ENCODE data around the gene FBL. TPM values are rescaled to one million over a fixed set of nuclear protein-coding genes. Genes with fewer than 3 reads are reported as not detected.

The FBL gene
- total and polyA plus RNA-seq, 2 of the 13 experiments (the other 11 are each of a cell fraction or from before 2014, with no cell fraction given) = 153 to 468 TPM

DNA sequence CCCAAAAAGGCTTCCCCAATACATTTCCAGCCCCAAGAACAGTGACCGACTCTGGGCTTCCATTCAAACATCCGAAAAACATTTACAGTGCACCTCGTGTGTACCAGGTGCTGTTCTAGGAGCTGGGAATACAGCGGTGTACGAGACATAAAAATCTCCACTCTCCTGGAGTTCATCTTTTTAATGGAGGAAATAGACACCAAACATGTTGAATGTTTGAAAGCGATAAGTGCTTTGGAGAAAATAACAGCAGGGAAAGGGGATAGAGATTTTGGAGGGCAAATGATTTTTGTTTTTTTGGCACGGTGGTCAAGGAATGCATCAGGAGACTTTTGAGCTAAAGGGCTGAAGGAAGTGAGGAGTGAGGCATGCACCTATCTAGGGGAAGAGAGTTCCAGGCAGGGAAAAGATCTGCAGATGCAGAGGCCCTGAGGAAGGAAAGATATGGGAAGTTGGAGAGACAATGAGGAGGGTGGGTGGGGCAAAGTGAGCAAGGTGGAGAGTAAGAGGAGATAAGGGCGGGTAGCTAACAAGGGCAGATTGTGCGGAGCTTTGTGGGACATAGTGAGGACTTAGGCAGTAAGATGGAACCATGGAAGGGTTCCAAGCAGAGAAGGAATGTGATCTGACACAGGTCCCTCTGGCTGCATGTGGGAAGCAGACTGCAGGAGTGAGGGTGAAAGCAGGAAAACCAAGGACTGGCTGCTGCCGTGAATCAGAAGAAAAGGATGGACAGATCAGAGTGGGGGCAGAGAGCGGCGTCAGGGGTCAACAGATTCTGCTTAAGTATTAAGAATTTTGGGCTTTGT is 703 bp upstream of the FBL start (continued):
- TF ChIP-seq FOXA1 (IDR thresholded peaks at IDR 0.05) = no peak
- no peak for TF ChIP-seq FOXA1 (CRISPR knock-in tag; IDR thresholded peaks at IDR 0.05)
- TF ChIP-seq ZNF772 (CRISPR knock-in tag; IDR thresholded peaks at IDR 0.05) = no peak
- no peak for TF ChIP-seq TBP (CRISPR knock-in tag; IDR thresholded peaks at IDR 0.05)
- TF ChIP-seq ASH2L (IDR thresholded peaks at IDR 0.05; ENCODE audit: insufficient read length, low read depth, low read length) = peak; percentile 9
- TF ChIP-seq POLR2AphosphoS2 (IDR thresholded peaks at IDR 0.05; ENCODE audit: low read depth, low read length) = no peak
- no peak for TF ChIP-seq GATAD1 (CRISPR knock-in tag; IDR thresholded peaks at IDR 0.05)
- TF ChIP-seq NBN (conservative IDR thresholded peaks at IDR 0.05) = no peak
- no peak for TF ChIP-seq ZNF607 (CRISPR knock-in tag; IDR thresholded peaks at IDR 0.05; ENCODE audit: borderline replicate concordance)
- 0 out of 2 replicates have a peak, but pooled peaks have one; percentile 20 for TF ChIP-seq ZNF253 (CRISPR knock-in tag; IDR thresholded peaks at IDR 0.05; ENCODE audit: borderline replicate concordance)
- TF ChIP-seq, protein P1, sequence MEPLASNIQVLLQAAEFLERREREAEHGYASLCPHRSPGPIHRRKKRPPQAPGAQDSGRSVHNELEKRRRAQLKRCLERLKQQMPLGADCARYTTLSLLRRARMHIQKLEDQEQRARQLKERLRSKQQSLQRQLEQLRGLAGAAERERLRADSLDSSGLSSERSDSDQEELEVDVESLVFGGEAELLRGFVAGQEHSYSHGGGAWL (CRISPR knock-in tag; IDR thresholded peaks at IDR 0.05) = no peak
- TF ChIP-seq, protein P2, sequence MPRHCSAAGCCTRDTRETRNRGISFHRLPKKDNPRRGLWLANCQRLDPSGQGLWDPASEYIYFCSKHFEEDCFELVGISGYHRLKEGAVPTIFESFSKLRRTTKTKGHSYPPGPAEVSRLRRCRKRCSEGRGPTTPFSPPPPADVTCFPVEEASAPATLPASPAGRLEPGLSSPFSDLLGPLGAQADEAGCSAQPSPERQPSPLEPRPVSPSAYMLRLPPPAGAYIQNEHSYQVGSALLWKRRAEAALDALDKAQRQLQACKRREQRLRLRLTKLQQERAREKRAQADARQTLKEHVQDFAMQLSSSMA (CRISPR knock-in tag; IDR thresholded peaks at IDR 0.05) = no peak
- TF ChIP-seq, protein P3, sequence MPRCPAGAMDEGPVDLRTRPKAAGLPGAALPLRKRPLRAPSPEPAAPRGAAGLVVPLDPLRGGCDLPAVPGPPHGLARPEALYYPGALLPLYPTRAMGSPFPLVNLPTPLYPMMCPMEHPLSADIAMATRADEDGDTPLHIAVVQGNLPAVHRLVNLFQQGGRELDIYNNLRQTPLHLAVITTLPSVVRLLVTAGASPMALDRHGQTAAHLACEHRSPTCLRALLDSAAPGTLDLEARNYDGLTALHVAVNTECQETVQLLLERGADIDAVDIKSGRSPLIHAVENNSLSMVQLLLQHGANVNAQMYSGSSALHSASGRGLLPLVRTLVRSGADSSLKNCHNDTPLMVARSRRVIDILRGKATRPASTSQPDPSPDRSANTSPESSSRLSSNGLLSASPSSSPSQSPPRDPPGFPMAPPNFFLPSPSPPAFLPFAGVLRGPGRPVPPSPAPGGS (CRISPR knock-in tag; IDR thresholded peaks at IDR 0.05) = no peak
- no peak for TF ChIP-seq ZNF484 (CRISPR knock-in tag; IDR thresholded peaks at IDR 0.05; ENCODE audit: borderline replicate concordance, low read depth)
- TF ChIP-seq ATF7-NPFF (CRISPR knock-in tag; IDR thresholded peaks at IDR 0.05; ENCODE audit: low read depth) = no peak
- TF ChIP-seq ZFP90 (CRISPR knock-in tag; IDR thresholded peaks at IDR 0.05; ENCODE audit: borderline replicate concordance) = no peak
- no peak for TF ChIP-seq ZNF816 (CRISPR knock-in tag; IDR thresholded peaks at IDR 0.05; ENCODE audit: borderline replicate concordance)
- no peak for TF ChIP-seq TGIF2 (CRISPR knock-in tag; IDR thresholded peaks at IDR 0.05)
- TF ChIP-seq SOX13 (IDR thresholded peaks at IDR 0.05) = no peak
- TF ChIP-seq SOX13 (CRISPR knock-in tag; conservative IDR thresholded peaks at IDR 0.05 in 1 of 2, IDR thresholded peaks at IDR 0.05 in 1 of 2) = no peak
- no peak for TF ChIP-seq GABPA (IDR thresholded peaks at IDR 0.05; ENCODE audit: low read depth, low read length)
- TF ChIP-seq GABPA (CRISPR knock-in tag; IDR thresholded peaks at IDR 0.05; ENCODE audit: low read depth) = peak; percentile 4
- no peak for TF ChIP-seq REPIN1 (CRISPR knock-in tag; IDR thresholded peaks at IDR 0.05; ENCODE audit: borderline replicate concordance, low read depth)
- no peak for TF ChIP-seq NCOA5 (CRISPR knock-in tag; IDR thresholded peaks at IDR 0.05)
- no peak for TF ChIP-seq ZNF570 (CRISPR knock-in tag; IDR thresholded peaks at IDR 0.05; ENCODE audit: borderline replicate concordance)
- no peak for TF ChIP-seq THYN1 (CRISPR knock-in tag; IDR thresholded peaks at IDR 0.05; ENCODE audit: borderline replicate concordance, low read depth)
- TF ChIP-seq HDAC1 (CRISPR knock-in tag; IDR thresholded peaks at IDR 0.05) = no peak
- no peak for TF ChIP-seq DNMT1 (CRISPR knock-in tag; IDR thresholded peaks at IDR 0.05)
- TF ChIP-seq, protein P4, sequence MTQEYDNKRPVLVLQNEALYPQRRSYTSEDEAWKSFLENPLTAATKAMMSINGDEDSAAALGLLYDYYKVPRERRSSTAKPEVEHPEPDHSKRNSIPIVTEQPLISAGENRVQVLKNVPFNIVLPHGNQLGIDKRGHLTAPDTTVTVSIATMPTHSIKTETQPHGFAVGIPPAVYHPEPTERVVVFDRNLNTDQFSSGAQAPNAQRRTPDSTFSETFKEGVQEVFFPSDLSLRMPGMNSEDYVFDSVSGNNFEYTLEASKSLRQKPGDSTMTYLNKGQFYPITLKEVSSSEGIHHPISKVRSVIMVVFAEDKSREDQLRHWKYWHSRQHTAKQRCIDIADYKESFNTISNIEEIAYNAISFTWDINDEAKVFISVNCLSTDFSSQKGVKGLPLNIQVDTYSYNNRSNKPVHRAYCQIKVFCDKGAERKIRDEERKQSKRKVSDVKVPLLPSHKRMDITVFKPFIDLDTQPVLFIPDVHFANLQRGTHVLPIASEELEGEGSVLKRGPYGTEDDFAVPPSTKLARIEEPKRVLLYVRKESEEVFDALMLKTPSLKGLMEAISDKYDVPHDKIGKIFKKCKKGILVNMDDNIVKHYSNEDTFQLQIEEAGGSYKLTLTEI (CRISPR knock-in tag; conservative IDR thresholded peaks at IDR 0.05) = no peak
